HG03175 (cell line): ENCODE results near the gene RECQL5.
"Not testable (repeated sequence)": the region's sequence is repeated elsewhere in the genome, so short reads cannot be mapped to it uniquely, and the experiment has no call there.

ENCODE experiments used
- ATAC-seq: cut with Tn5 transposase; IDR thresholded peaks from one replicate; pipeline ENCODE4 v1.9.1; 2021; ENCODE audit warnings: mild to moderate bottlenecking, moderate library complexity; ENCODE audit not compliant: unreplicated experiment

Gene RECQL5

DNA sequence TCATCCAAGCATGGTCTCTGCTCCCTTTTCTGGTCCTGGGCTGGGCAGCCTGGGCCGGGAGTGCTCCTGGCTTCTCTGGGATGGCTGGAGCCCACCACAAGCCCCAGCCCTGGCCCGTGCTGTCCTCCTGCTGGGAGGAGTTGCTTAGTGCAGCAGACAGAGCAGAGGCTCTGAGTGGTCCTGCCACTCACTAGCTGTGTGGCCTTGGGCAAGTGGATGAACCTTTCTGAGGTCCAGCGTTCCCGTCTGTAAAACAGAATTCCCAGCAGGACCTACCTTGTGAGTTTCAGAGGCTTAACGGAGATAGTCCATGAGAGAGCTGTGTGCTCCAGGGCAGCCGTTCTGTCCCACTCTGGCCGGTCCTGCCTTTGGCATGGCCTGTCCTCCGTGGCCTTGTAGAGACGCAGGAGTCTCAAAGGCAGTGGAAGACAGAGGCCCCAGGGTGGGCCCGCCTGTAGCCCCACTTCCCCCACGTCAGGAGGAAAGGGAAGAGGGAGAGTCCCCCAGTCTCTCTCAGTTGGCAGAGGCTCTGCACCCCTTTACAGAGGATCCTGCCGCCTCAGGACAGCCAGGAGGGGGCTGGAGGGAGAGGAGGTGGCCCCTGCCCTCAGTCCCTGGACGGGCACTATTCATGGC, 71.6 kb downstream of the RECQL5 start:
- no peak for ATAC-seq

DNA sequence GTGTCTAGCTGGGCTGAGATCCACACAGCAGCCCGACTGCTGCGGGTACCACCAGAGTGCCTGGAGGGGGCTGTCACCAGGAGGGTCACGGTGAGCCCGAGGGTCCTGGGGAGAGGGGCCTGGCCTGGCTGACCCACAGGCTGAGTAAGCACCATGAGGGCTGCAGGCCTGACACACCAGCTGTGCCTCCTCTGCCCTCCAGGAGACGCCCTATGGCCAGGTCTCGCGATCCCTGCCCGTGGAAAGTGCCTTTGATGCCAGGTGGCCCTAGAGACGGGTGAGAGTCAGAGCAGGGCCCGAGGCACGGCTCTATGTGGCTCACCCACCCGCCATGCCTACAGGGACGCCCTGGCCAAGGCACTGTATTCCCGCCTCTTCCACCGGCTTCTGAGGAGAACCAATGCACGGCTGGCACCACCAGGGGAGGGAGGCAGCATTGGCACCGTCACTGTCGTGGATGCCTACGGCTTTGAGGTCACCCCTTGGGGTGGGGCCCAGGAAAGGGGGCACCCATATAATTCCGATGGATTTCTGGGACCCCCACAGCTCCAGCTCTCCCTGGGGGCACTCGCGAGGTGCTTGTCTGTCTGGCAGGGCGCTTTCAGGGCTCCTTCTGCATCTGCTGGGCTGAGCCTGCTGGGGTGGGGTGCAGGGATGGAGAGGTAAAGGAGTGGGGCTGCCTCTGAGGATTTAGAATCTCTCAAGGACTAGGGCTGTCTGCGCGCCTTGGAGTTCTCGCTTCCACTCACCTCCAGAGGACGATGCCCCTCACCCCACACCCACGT, 72.3 kb downstream of the RECQL5 start:
- no peak for ATAC-seq

GRCh38 chr17:75593430-75593829, 73.5 kb downstream of the RECQL5 start:
- not testable (repeated sequence) for ATAC-seq

DNA sequence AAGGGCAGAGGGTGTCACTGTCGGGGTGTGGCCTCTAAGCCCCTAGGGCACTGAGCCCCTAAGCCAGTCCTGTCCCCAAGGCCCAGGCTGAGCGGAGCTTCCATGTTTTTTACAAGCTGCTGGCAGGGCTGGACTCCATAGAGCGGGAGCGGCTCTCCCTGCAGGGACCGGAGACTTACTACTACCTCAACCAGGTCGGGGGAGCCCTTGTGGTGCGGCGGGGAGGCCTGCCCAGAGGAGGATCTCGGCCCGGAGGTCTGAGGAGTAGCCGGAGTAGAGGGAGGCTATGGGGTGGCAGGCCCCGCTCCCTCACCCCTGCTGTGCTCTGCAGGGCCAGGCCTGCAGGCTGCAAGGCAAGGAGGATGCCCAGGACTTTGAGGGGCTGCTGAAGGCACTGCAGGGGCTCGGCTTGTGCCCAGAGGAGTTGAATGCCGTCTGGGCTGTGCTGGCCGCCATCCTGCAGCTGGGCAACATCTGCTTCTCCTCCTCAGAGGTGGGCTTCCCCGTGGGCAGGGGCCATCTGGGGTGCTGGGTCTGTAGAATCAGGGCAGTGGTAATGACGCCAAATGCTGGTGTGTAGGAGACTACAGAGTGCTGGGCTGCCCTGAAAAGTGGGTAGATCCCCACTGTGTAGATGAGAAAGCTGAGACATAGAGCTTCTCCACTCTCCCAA, 74.5 kb downstream of the RECQL5 start:
- no peak for ATAC-seq

GRCh38 chr17:75591722-75592302, 75.1 kb downstream of the RECQL5 start:
- ATAC-seq: no peak

DNA sequence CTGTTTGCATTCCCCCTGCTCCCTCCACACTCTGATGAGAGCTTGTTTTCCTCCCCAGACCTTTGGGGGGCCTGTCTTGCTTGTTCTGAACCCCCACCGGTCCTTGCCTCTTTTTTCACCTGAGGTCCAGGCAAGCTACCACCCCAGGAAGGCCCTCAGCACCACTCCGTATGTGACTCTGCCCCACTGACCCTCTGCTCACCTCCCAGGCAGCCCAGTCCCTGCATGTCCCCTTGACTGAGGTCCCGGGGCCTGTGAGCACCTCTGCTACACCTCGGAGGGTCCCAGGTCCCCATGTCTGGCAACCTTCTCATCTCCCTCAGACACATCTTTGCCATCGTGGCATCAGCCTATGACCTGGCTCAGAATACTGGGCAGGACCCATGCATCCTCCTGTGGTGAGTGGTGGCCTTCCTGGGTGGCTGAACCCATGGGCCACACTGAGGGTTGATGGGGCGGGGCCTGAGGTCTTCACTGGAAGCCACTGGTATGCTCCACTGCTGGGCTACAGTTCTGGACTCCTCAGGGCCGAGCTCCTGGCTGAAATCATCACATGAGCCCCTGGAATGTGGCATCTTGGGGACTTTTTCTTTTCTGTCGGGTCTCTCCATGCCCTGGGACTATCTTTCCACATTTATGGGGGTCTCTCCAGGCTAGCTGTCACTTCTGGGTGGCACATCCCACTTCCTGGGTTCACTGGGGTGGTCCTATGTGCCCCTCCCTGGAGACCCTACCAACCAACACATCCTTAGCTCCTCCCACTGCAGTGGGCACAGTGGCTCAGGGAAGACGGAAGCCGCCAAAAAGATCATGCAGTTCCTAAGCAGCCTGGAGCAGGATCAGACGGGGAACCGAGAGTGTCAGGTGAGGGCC, 75.9 kb downstream of the RECQL5 start:
- no peak for ATAC-seq

DNA sequence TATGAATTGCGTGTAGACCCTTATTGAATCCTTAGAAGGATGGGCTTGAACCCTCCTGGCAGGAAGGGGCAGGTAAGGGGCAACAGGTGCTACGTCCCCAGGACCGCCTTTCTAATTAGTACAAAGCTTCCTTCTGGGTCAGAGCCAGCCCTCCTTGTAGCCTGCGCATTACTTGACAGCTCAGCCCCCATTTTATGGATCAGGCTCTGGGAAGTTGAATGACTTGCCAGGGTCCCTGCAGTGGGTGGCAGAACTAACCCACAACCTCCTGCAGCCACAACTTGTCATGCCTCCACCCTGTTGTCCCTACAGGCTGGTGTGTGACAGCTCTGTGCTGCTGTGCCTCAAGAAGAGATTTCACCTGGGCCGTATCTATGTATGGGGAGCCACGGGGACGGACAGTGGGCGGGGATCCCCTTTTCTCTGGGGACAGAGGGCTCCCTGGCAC, 76.6 kb downstream of the RECQL5 start:
- ATAC-seq: no peak

GRCh38 chr17:75589919-75590303, 77.0 kb downstream of the RECQL5 start:
- ATAC-seq: no peak

DNA sequence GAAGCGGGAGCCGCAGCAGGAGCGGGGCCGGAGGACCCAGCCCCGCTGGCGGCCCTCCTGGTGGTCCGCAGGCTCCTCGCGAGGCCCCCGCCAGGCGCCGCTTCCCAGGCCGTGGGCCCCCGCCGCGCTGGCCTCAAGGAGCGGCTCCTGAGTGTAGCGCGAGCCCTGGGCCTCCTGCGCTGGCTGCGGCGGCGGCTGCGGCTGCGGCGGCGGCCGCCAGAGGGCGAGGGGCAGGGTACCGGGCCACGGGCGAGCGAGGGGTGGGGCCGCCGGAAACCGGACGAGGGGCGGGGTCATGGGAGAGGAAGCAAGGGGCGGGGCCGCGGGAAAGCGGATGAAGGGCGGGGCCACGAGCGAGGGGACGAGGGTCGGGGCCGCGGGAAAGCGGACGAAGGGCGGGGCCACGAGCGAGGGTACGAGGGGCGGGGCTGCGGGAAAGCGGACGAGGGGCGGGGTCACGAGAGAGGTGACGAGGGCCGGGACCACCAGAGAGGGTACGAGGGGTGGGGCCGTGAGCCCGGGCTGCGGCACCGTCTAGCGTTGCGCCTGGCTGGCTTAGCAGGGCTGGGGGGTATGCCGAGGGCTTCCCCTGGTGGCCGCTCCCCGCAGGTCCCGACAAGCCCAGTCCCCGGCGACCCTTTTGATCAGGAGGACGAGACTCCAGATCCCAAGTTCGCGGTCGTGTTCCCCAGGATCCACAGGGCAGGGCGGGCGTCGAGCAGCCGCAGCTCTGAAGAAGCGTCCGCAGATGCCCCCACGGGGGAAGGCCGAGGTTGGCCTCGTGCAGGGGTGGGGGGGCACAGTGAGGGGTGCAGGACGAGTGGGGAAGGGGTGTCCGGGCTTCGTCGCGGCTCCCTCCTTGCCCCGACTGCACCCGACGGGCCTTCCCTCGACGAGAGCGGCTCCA, 77.7 kb downstream of the RECQL5 start:
- ATAC-seq: peak; percentile 74

- ATAC-seq: peak; percentile 19
These were observed 78.3 kb downstream of the RECQL5 start for GRCh38 chr17:75588596-75589011.

GRCh38 chr17:75587675-75588595, 79.0 kb downstream of the RECQL5 start, which contains the start of gene MYO15B:
TSS of gene MYO15B (plus strand) at chr17:75587800. CDS start at chr17:75588058, 258 bp downstream.
- ATAC-seq: peak; percentile 11

GRCh38 chr17:75584849-75585175, 82.1 kb downstream of the RECQL5 start:
- no peak for ATAC-seq

- ATAC-seq: not testable (repeated sequence)
These were observed 83.8 kb downstream of the RECQL5 start for GRCh38 chr17:75583197-75583596.

DNA sequence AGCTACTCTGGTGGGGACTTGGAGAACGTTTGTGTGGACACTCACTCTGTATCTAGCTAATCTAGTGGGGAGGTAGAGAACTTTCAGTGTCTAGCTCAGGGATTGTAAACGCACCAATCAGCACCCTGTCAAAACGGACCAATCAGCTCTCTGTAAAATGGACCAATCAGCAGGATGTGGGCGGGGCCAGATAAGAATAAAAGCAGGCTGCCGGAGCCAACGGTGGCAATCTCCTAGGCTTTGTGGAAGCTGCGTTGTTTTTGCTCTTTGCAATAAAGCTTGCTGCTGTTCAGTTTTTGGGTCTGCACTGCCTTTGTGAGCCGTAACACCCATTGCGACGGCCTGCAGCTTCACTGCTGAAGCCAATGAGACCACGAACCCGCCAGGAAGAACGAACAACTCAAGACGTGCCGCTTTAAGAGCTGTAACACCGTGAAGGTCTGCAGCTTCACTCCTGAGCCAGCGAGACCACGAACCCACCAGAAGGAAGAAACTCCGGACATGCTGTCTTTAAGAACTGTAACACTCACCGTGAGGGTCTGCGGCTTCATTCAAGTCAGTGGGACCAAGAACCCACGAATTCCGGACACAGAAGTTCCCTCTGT, 85.7 kb downstream of the RECQL5 start:
- not testable (repeated sequence) for ATAC-seq
